Left lung (tissue), 10 donors: Measurements from ENCODE around the gene TC2N. TPM values are rescaled to one million over a fixed set of nuclear protein-coding genes. Genes with fewer than 3 reads are reported as not detected.

Source experiments
- ATAC-seq: fragments of 200-7000 bp; cut with Tn5 transposase; one replicate; pipeline ENCODE4 v1.9.1; 2020; ENCODE audit warnings: moderate library complexity
- DNase-seq, 4 donors: peaks; one replicate each; pipeline ENCODE4 v3.0.0-alpha.2; 2013 to 2020
- H3K27ac ChIP-seq, 2 donors: fragments of 200-600 bp; sonication (generic) in 1 of 2; one replicate each; pipeline versions ENCODE4 v1.5.0 to v1.8.0; 2020 to 2021
- H3K27me3 ChIP-seq, 2 donors: fragments of 200-600 bp; sonication (generic) in 1 of 2; one replicate each; pipeline versions ENCODE4 v1.5.0 to v1.8.0; 2020 to 2021
- H3K36me3 ChIP-seq, 2 donors: fragments of 200-600 bp; sonication (generic) in 1 of 2; one replicate each; pipeline versions ENCODE4 v1.5.0 to v1.8.0; 2020 to 2021
- H3K4me1 ChIP-seq, 2 donors: fragments of 200-600 bp; one replicate each; pipeline ENCODE4 v1.8.0; 2021
- H3K4me3 ChIP-seq, 2 donors: fragments of 200-600 bp; sonication (generic) in 1 of 2; one replicate each; pipeline versions ENCODE4 v1.5.0 to v1.8.0; 2020 to 2021; ENCODE audit warnings: mild to moderate bottlenecking in 1 of 2
- H3K9me3 ChIP-seq, 2 donors: fragments of 200-600 bp; sonication (generic) in 1 of 2; one replicate each; pipeline versions ENCODE4 v1.5.0 to v1.8.0; 2020 to 2021
- CTCF ChIP-seq, 2 donors: fragments of 200-600 bp; sonication (generic) in 1 of 2; IDR thresholded peaks; one replicate each; pipeline versions ENCODE4 v1.5.0 to v1.8.0; 2021; ENCODE audit warnings: antibody characterized with exemption in 2 of 2
- intact Hi-C, 2 donors: fragments of 100-400 bp; cut with DNase I; formaldehyde crosslinking; loops; one replicate each; pipeline versions ENCODE4 v1.11.2 to v1.14.2; 2022
- polyA plus RNA-seq, 6 donors: library from polyadenylated mRNA; unstranded; fragments of 120-200 nt; gene quantifications; one replicate each; pipeline ENCODE4 v1.2.1, GENCODE V29; 2013; ENCODE audit not compliant: insufficient read length in 6 of 6
- total RNA-seq, 2 donors: library from RNA; stranded (reverse); fragmentation: NEBNext Ultra II Directional; extraction: Animal tissue kit (Norgen Biotek cat#: 25700); gene quantifications; one replicate each; pipeline ENCODE4 v1.2.1, GENCODE V29; 2021
- donor health status: DM: no; HTN: yes; CAD: no.
- donor health status: DM: no; HTN: no; CAD: no.

Gene TC2N
- total and polyA plus RNA-seq, 8 donors, result 20.3 to 58.1 (median 29.7) TPM

- no peak overlapping the region for H3K27ac ChIP-seq
- H3K4me3 ChIP-seq, result no peak overlapping the region
- H3K27me3 ChIP-seq, result no peaks in the 10 kb centered on the region
- DNase-seq (no peak), ATAC-seq (no peak)
- intact Hi-C loops, result no loop called here
- no peaks in the 10 kb centered on the region for H3K9me3 ChIP-seq
- H3K36me3 ChIP-seq, result no peaks in the 10 kb centered on the region
- no peak for TF ChIP-seq CTCF (IDR thresholded peaks at IDR 0.05)
- H3K4me1 ChIP-seq, result no peaks in the 10 kb centered on the region
Observed at GRCh38 chr14:91732859-91733477, 134.4 kb downstream of the TC2N start.

- H3K27ac ChIP-seq, result no peak overlapping the region
- no peak overlapping the region for H3K4me3 ChIP-seq
- no peak for ATAC-seq
- no peak for TF ChIP-seq CTCF (IDR thresholded peaks at IDR 0.05)
- no peaks in the 10 kb centered on the region for H3K36me3 ChIP-seq
- DNase-seq, result no peak
- no peaks in the 10 kb centered on the region for H3K9me3 ChIP-seq
- H3K4me1 ChIP-seq, result no peaks in the 10 kb centered on the region
- intact Hi-C loops, result no loop called here
- H3K27me3 ChIP-seq, result no peaks in the 10 kb centered on the region
Observed at GRCh38 chr14:91732439-91732838, 134.9 kb downstream of the TC2N start.

- Histone ChIP-seq H3K36me3 (no peaks in the 10 kb centered on the region), H3K9me3 (no peaks in the 10 kb centered on the region), H3K4me3 (no peak within 1 kb of the TSS), H3K27me3 (no peaks in the 10 kb centered on the region), H3K27ac (no peak within 1 kb of the TSS), H3K4me1 (no peaks in the 10 kb centered on the region)
- no peak for ATAC-seq
- DNase-seq, result no peak
- no peak for TF ChIP-seq CTCF (IDR thresholded peaks at IDR 0.05)
- intact Hi-C loops, result no loop called here
Observed at GRCh38 chr14:91731986-91732385, 135.3 kb downstream of the TC2N start, which contains the start of gene CATSPERB. Gene CATSPERB (minus strand): TSS chr14:91732086. CDS start chr14:91729479, 2,607 bp downstream.

GRCh38 chr14:91731018-91731417 is 136.3 kb downstream of the TC2N start:
- no peak for TF ChIP-seq CTCF (IDR thresholded peaks at IDR 0.05)
- H3K27me3 ChIP-seq, result no peaks in the 10 kb centered on the region
- no peak overlapping the region for H3K4me3 ChIP-seq
- ATAC-seq (no peak), DNase-seq (no peak)
- no peak overlapping the region for H3K27ac ChIP-seq
- intact Hi-C loops, result no loop called here
- no peaks in the 10 kb centered on the region for H3K9me3 ChIP-seq
- H3K4me1 ChIP-seq, result no peaks in the 10 kb centered on the region
- H3K36me3 ChIP-seq, result no peaks in the 10 kb centered on the region

- TF ChIP-seq CTCF (IDR thresholded peaks at IDR 0.05), result no peak
- intact Hi-C loops, result no loop called here
- Histone ChIP-seq H3K9me3 (no peaks in the 10 kb centered on the region), H3K36me3 (no peaks in the 10 kb centered on the region), H3K4me1 (no peaks in the 10 kb centered on the region), H3K27ac (no peak overlapping the region), H3K27me3 (no peaks in the 10 kb centered on the region), H3K4me3 (no peak overlapping the region)
- DNase-seq (no peak), ATAC-seq (no peak)
Observed at GRCh38 chr14:91729756-91730155, 137.6 kb downstream of the TC2N start.

Other genes with a start within 250 kb of the TC2N start
- 1 to 10 TPM; 1.3 to 3.6 TPM for gene CATSPERB, start 135.4 kb downstream of the TC2N start, total RNA-seq
- 1 to 10 TPM in 5 of 6 donors, under 1 TPM in 1; 0.83 to 3.3 (median 1.6) TPM for gene CATSPERB, start 135.4 kb downstream of the TC2N start, polyA plus RNA-seq
- 100 to 1,000 TPM in 1 of 2 donors, 10 to 100 TPM in 1; 84.5 to 125 TPM for gene FBLN5, start 80.2 kb upstream of the TC2N start, total RNA-seq
- 100 to 1,000 TPM in 1 of 6 donors, 10 to 100 TPM in 5; 61.6 to 108 (median 84.9) TPM for gene FBLN5, start 80.2 kb upstream of the TC2N start, polyA plus RNA-seq
- gene TRIP11, start 172.5 kb upstream of the TC2N start, total RNA-seq, result 10 to 100 TPM; 50.5 to 64.3 TPM
- gene TRIP11, start 172.5 kb upstream of the TC2N start, polyA plus RNA-seq, result 10 to 100 TPM; 26.3 to 37.3 (median 35.6) TPM
- 10 to 100 TPM; 28.5 to 35.4 TPM for gene ATXN3, start 239.0 kb upstream of the TC2N start, total RNA-seq
- gene ATXN3, start 239.0 kb upstream of the TC2N start, polyA plus RNA-seq, result 10 to 100 TPM; 29.5 to 40.2 (median 35.7) TPM